Kasumi-1 (cell line): ENCODE results near the gene OCIAD2.
A peak's percentile ranks its signal among the peaks of the same experiment; 100 is the strongest.
"Not testable (repeated sequence)": the region's sequence is repeated elsewhere in the genome, so short reads cannot be mapped to it uniquely, and the experiment has no call there.

Experiments used
- DNase-seq, 2 experiments: peaks; one replicate each; lab custom pipeline; 2025; lab: John Stamatoyannopoulos, UW

Gene OCIAD2, protein sequence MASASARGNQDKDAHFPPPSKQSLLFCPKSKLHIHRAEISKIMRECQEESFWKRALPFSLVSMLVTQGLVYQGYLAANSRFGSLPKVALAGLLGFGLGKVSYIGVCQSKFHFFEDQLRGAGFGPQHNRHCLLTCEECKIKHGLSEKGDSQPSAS

GRCh38 chr4:48906206-48907173 is at the start of gene OCIAD2:
TSS of gene OCIAD2 (minus strand) at chr4:48906774. CDS start at chr4:48904549, 2,225 bp downstream.
- peak; percentile 61 to 69 for DNase-seq

DNA sequence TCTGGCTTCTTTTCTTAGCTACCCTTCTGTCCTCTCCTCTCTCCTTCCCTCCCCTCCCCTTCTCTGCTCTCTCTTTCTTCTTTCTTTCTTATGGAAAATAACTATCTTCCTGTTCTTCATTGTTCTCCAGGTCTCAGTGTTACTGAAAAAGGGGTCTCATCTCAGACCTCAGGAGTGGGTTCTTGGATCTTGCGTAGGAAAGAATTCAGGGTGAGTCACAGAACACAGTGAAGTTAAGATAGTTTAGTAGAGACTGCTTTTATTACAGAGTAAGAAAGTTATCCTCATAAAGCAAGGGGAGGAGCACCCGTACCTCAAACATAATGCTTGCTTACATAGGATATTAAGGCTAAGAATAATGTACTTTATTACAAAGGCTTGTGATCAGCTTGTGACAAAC is 47.7 kb upstream of the OCIAD2 start:
- DNase-seq, result no peak

DNA sequence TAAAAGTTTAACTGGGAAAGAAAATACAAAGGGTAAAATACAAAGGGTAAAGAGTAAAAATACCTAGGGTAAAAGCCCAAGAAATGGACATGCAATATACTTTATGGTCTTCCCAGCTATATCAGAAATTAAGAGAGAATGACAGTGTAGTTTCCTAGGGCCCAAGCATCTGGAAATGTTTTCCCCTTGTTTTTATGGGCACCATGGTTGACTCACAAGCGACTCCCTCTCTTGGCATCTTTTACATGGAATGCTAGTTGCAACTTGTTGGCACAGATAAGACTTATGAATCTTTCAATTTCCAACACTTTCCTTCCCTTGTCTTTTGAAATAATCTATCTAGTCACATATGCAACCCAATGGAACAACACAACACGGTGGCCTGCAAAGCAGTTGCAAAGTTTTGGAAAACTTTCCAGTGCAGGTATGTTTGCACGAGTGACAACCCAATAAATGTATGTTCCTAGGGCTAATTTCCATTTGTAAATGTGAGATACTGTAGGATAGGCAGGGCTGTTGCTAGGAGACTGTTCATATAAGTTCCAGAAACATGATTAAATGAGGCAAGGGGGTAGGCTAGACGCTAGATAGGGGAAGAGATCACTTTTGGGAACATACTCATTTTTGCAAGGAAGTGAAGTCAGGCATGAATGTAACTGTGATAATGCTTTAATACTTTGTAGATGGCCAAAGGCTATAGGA is 43.1 kb upstream of the OCIAD2 start:
- DNase-seq, result no peak

DNA sequence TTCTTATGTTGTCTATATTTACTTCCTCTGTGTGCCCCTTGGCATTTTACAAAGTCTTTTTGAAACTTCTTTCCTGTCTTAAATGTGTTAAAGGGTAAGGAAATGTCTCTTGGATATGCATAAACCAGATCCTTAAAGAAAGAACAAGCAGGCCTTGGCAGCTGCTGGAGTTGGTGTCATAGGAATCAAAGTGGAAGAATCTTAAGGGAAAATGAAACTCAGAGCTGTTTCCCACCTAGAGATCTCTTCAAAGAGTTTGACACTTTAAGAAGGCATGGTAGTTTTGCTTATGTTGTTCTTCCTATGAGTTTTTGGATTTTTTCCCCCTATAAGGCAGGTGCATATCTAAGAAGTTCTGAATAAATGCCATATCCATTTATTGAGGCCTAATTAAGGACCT is 42.5 kb upstream of the OCIAD2 start:
- DNase-seq, result no peak

DNA sequence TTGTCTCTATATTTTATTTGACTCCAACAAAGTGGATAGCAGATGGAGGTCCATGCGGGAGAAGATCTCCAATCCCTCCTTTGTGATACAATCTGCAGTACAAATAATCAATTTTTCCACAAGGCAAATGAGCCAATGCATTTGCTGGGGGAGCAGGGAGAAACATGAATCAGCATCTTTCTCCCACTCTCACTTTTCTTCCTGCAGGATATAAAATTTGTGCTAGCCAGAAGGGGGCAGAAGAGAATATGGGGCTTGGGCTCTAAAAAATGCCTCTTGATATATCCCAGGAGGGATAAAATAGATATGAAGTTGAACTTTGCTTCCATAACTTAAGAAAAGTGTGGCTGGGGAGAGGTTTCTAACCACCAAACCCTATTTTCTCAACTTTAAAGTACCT is 41.2 kb upstream of the OCIAD2 start:
- no peak for DNase-seq

GRCh38 chr4:48945981-48946380 is 39.4 kb upstream of the OCIAD2 start:
- DNase-seq, result no peak

DNA sequence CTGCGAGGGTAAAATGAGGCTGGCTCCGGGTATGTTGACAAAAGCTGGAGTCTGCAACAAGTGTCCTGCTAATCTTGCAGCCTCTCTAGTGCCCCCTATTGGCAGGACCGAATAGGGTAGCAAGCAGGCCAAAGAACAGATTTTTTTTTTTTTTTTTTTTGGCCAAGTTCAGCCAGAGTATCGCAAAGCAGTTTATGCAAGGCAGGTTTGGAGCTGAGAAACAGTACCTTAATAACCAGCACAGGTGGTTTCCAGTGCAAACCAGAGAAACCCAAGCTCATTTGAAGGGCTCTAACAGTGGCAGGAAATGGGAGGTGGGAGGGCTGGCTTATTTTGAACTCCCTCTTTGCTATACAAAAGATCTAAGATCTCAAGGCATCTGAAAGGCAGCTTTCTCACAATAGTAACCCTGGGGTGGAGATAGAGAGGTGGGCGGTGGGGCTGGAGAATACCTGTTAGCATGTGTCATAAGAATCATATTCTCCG is 38.2 kb upstream of the OCIAD2 start:
- DNase-seq, result peak in 1 of 2 experiments; percentile 33

DNA sequence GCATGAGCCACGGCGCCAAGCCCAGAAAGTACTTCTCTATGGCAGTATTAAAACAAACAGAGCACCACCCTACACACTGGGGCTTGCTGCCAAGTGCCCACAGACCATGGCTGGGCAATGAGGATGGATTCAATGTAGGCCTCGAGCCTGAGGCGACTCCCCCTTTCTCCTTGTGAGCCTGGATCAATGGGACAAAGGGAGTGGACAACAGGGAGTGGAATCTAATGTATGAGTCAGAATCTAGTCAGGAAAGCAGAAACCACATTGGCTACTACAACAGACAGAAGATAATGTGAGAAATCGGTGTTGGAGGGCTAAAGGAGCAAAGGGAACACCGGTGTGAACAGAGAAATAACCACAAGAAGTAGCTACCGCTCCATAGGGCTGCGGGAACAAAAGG is 37.7 kb upstream of the OCIAD2 start:
- peak in 1 of 2 experiments; percentile 28 for DNase-seq

- DNase-seq, result no peak
These were observed 36.8 kb upstream of the OCIAD2 start for GRCh38 chr4:48943387-48943786.

DNA sequence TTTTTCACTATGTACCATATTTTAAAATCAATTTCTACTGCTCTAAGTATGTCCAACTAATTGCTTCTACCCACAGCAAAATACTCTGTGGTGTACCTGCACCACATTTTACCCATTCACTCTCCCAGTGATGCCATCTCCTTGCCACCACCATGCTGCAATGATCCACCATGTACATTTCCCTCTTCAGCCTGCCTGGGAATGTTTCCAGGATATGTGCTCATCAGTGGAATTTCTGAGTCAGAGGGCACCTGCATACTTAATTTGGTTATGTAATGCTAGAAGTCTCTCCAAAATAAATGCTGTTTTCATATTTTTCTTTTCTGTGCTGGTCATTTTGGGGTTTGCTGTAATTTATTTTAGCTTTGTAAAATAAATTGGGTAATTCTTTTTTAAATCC is 33.2 kb upstream of the OCIAD2 start:
- no peak for DNase-seq

- DNase-seq, result no peak
These were observed 32.3 kb upstream of the OCIAD2 start for GRCh38 chr4:48938831-48939230.

DNA sequence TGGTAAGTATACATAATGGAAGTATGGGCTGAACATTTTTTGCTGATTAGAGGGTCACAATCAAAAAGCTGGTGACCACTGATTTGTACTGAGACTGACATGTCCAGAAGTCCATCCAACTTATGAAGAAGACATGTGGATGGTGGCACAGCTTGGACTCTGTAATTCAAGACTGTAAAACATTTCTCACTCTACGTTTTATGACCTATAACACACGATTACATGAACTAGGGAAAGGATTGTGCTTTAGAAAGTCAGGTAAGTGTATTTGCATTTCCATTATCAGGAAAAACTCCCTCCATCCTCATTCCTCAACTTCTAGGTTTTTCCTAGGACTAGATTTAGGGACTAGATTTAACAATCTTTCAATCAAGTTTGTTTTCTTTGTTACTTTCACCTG is 30.5 kb upstream of the OCIAD2 start:
- no peak for DNase-seq

DNA sequence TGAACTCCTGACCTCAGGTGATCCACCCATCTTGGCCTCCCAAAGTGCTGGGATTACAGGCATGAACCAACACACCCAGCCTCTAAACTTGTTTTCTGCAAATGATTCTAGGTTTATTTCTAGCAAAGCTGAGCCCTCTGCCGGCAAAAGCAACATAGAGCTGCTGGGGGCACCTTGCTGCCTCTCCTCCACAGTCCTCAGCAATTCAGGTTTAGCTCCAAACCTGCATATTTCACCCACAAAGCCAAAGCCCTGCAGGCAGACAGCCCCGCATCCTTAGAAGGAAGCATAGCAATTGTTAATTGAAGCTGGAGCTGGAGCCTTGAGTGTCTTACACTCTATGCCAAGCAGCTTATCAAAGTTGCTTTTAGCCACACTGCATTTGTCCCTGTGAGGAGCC is 24.9 kb upstream of the OCIAD2 start:
- no peak for DNase-seq

DNA sequence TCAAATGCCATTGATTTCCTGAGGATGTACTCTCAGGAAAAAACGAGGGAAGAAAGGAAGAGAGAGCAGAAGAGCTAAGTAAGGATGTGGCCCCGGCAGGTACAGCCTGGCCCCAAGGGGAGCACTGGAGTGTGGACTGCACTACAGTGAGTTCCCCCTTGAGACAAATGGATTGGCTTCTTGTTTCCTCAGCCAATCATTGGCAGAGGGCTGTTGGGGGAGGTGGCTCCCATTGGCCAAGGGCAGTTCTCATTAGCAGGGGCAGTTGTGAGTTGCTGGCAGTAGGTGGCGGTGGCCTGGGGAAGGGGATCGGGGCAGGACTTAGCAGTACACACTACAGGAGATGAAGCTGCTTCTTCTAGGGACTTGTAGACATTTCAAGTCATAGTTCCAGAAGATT is 24.1 kb upstream of the OCIAD2 start:
- no peak for DNase-seq

GRCh38 chr4:48924416-48924815 is 17.8 kb upstream of the OCIAD2 start:
- no peak for DNase-seq

- DNase-seq, result not testable (repeated sequence)
These were observed 16.5 kb upstream of the OCIAD2 start for GRCh38 chr4:48923065-48923464.

DNA sequence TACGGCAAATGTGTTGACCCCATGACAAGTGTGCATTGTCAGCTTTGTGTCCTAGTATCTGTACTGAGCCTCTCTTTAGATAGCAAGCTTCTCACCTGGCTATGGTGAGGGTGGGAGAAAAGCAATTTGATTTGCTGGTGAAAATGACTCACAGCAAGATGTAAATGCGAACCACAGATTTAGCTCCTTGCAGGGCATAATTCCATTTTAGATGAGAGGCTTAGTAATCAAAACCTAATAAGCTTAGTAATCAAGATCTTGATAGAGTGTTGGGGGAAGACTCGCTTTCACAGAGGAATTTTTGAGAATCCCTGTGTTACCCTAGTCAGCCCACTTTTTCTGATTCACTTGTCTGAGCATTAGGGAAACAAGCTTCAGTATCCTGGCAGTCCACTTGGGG is 7.7 kb upstream of the OCIAD2 start:
- no peak for DNase-seq

DNA sequence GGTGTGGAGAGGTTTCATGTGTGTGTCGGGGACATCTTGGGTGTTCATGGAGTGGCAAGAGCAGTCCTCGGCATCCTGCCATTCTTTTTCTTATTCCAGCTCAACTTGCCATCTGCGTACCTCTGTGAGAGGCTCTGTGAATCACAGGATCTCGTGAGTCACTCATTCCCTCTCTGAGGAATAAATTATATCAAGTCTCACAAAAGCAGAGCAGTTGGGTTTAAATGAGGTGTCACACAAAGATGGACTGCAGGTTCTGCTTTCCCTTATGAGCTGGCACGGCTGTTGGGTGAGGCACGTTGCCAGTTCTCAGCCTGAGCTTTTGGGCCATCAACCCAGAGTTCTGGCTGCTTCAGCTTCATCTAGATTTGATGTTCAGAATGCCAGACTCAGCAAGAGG is 6.8 kb upstream of the OCIAD2 start:
- DNase-seq, result no peak

GRCh38 chr4:48912349-48912748 is 5.8 kb upstream of the OCIAD2 start:
- DNase-seq, result no peak

- no peak for DNase-seq
These were observed 3.9 kb upstream of the OCIAD2 start for GRCh38 chr4:48910511-48910910.

GRCh38 chr4:48909697-48910096 is 3.1 kb upstream of the OCIAD2 start:
- peak; percentile 66 to 72 for DNase-seq

DNA sequence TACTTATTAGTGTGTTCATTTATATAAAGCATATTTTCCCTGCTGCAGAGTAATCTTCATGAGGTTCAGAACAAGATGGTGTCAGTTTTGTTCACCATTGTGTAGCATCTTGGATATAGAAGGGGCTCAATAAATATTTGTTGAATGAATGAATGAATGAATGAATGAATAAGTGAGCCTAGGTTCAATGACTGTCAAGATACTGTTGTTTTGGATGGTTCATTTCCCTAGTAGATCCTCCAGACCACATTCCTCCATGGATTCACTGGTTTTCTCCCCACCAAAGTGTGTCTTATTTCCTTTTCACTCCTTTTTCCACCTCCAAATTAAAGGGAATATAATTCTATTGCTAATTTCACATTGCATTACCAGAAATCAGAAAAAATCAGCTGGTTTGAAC is 2.1 kb upstream of the OCIAD2 start:
- DNase-seq, result no peak
